Common myeloid progenitor, CD34-positive (primary cell): ENCODE results near the gene HGFAC.

Experiments
- CTCF ChIA-PET: fragments of 350-600 bp; sonication (Branson Sonifier 250); formaldehyde crosslinking; loops from one replicate; lab custom pipeline; 2021; ENCODE audit warnings: antibody characterized with exemption; lab: Charles Lee
- POLR2A ChIA-PET: fragments of 350-600 bp; sonication (Branson Sonifier 250); formaldehyde crosslinking; loops from one replicate; lab custom pipeline; 2021; ENCODE audit warnings: antibody characterized with exemption; lab: Charles Lee
- DNase-seq, 3 donors: peaks; one replicate each; pipeline versions ENCODE4 v3.0.0 to v3.0.0-alpha.2; 2013
- H3K27ac ChIP-seq, 2 experiments: 1 replicate in 1 of 2; 2 replicates in 1 of 2; pipeline ENCODE4 v1.7.0; 2013; ENCODE audit warnings: inconsistent platforms in 2 of 2, low read length in 2 of 2, mild to moderate bottlenecking in 2 of 2, low read depth in 1 of 2, moderate library complexity in 1 of 2; ENCODE audit not compliant: severe bottlenecking in 2 of 2, insufficient read depth in 1 of 2, poor library complexity in 1 of 2
- H3K27me3 ChIP-seq, 5 experiments: replicated peaks in 2 of 5; 1 replicate in 3 of 5; 2 replicates in 2 of 5; pipeline versions ENCODE4 v1.6.1 to v1.7.0; 2013; ENCODE audit warnings: low read length in 4 of 5, mild to moderate bottlenecking in 2 of 5, moderate library complexity in 2 of 5, inconsistent platforms in 1 of 5; ENCODE audit not compliant: insufficient read depth in 5 of 5, control insufficient read depth in 4 of 5
- H3K36me3 ChIP-seq, 4 experiments: 1 replicate in 2 of 4; 2 replicates in 2 of 4; pipeline versions ENCODE4 v1.6.1 to v1.7.0; 2013; ENCODE audit warnings: low read length in 3 of 4, control low read depth in 1 of 4, mild to moderate bottlenecking in 1 of 4; ENCODE audit not compliant: control insufficient read depth in 4 of 4, insufficient read depth in 4 of 4
- H3K4me1 ChIP-seq, 4 experiments: 1 replicate in 3 of 4; 2 replicates in 1 of 4; pipeline versions ENCODE4 v1.6.1 to v1.7.1; 2013; ENCODE audit warnings: low read length in 3 of 4, mild to moderate bottlenecking in 3 of 4, control low read depth in 1 of 4, inconsistent platforms in 1 of 4, moderate library complexity in 1 of 4; ENCODE audit not compliant: control insufficient read depth in 4 of 4, insufficient read depth in 4 of 4; ENCODE audit errors: control extremely low read depth in 1 of 4
- H3K4me3 ChIP-seq, 7 experiments: 1 replicate in 4 of 7; 2 replicates in 3 of 7; pipeline versions ENCODE4 v1.5.1 to v1.7.0; 2013; ENCODE audit warnings: mild to moderate bottlenecking in 7 of 7, low read length in 6 of 7, moderate library complexity in 6 of 7, inconsistent platforms in 2 of 7, low read depth in 2 of 7, control low read depth in 1 of 7; ENCODE audit not compliant: insufficient read depth in 4 of 7, control insufficient read depth in 1 of 7; ENCODE audit errors: extremely low read depth in 1 of 7
- H3K9me3 ChIP-seq, 5 experiments: 1 replicate in 4 of 5; 2 replicates in 1 of 5; pipeline versions ENCODE4 v1.6.1 to v1.7.1; 2013; ENCODE audit warnings: low read length in 4 of 5, mild to moderate bottlenecking in 2 of 5, inconsistent platforms in 1 of 5, low read depth in 1 of 5, moderate library complexity in 1 of 5; ENCODE audit not compliant: control insufficient read depth in 4 of 5, insufficient read depth in 2 of 5; ENCODE audit errors: control extremely low read depth in 1 of 5
- WGBS: methylation state at CpG from one replicate; pipeline ENCODE4 v1.1.5; 2013; ENCODE audit not compliant: insufficient coverage; 5-methylcytosine and 5-hydroxymethylcytosine counted together

The HGFAC gene

GRCh38 chr4:3465698-3466671 is 24.2 kb downstream of the HGFAC start:
- ChIA-PET CTCF (no interaction called here), POLR2A (no interaction called here)
- Histone ChIP-seq H3K27me3 (peaks cover 0 to 49% (median 7%) of the 10 kb centered on the region in 5 experiments), H3K27ac (no peak overlapping the region), H3K4me1 (peaks cover 0 to 4% (median 2%) of the 10 kb centered on the region in 4 experiments), H3K9me3 (peaks cover 0 to 2% (median 0%) of the 10 kb centered on the region in 5 experiments), H3K36me3 (no peaks in the 10 kb centered on the region), H3K4me3 (no peak overlapping the region)
- no peak for DNase-seq
- WGBS, result 77% methylated on average over 33 of the region's 41 CpGs

- Histone ChIP-seq H3K36me3 (no peaks in the 10 kb centered on the region), H3K27ac (no peak overlapping the region), H3K27me3 (peaks cover 0 to 39% (median 7%) of the 10 kb centered on the region in 5 experiments), H3K9me3 (peaks cover 0 to 2% (median 0%) of the 10 kb centered on the region in 5 experiments), H3K4me3 (no peak overlapping the region), H3K4me1 (peaks cover 0 to 4% (median 2%) of the 10 kb centered on the region in 4 experiments)
- DNase-seq, result no peak
- ChIA-PET CTCF (no interaction called here), POLR2A (no interaction called here)
- WGBS, result 85% methylated on average over 20 of the region's 40 CpGs
These were observed 25.2 kb downstream of the HGFAC start for GRCh38 chr4:3466691-3467600.

- ChIA-PET CTCF (no interaction called here), POLR2A (no interaction called here)
- Histone ChIP-seq H3K4me3 (no peak overlapping the region), H3K4me1 (peaks cover 0 to 4% (median 2%) of the 10 kb centered on the region in 4 experiments), H3K36me3 (no peaks in the 10 kb centered on the region), H3K9me3 (peaks cover 0 to 2% (median 0%) of the 10 kb centered on the region in 5 experiments), H3K27me3 (peaks cover 0 to 33% (median 2%) of the 10 kb centered on the region in 5 experiments), H3K27ac (no peak overlapping the region)
- no peak for DNase-seq
- WGBS, result 93% methylated on average over 11 of the region's 15 CpGs
These were observed 25.8 kb downstream of the HGFAC start for GRCh38 chr4:3467601-3468031.

- Histone ChIP-seq H3K4me1 (peaks cover 0 to 3% (median 0%) of the 10 kb centered on the region in 4 experiments), H3K36me3 (no peaks in the 10 kb centered on the region), H3K4me3 (no peak overlapping the region), H3K27me3 (peaks cover 0 to 28% (median 0%) of the 10 kb centered on the region in 5 experiments), H3K9me3 (peaks cover 0 to 2% (median 0%) of the 10 kb centered on the region in 5 experiments), H3K27ac (no peak overlapping the region)
- POLR2A ChIA-PET, result no interaction called here
- no peak for DNase-seq
- CTCF ChIA-PET, result no interaction called here
- 96% methylated on average over 10 of the region's 10 CpGs for WGBS
These were observed 26.4 kb downstream of the HGFAC start for GRCh38 chr4:3468154-3468553.

GRCh38 chr4:3468804-3469203 is 27.0 kb downstream of the HGFAC start:
- Histone ChIP-seq H3K27me3 (peaks cover 0 to 26% (median 0%) of the 10 kb centered on the region in 5 experiments), H3K4me3 (no peak overlapping the region), H3K4me1 (no peaks in the 10 kb centered on the region), H3K36me3 (no peaks in the 10 kb centered on the region), H3K9me3 (peaks cover 0 to 2% (median 0%) of the 10 kb centered on the region in 5 experiments), H3K27ac (no peak overlapping the region)
- ChIA-PET POLR2A (no interaction called here), CTCF (interaction anchor here (2.7 kb wide), 1 partner anchor 12 kb away, joined by 20 read pairs; no protein-coding TSS in a partner anchor)
- DNase-seq, result no peak
- WGBS, result 98% methylated on average over 9 of the region's 11 CpGs

GRCh38 chr4:3469386-3470243 is 27.8 kb downstream of the HGFAC start:
- 89% methylated on average over 29 of the region's 31 CpGs for WGBS
- CTCF ChIA-PET, result interaction anchor here (2.7 kb wide), 1 partner anchor 11 kb away, joined by 20 read pairs; no protein-coding TSS in a partner anchor
- Histone ChIP-seq H3K36me3 (no peaks in the 10 kb centered on the region), H3K4me1 (no peaks in the 10 kb centered on the region), H3K27ac (no peak overlapping the region), H3K4me3 (no peak overlapping the region), H3K9me3 (peaks cover 0 to 2% (median 0%) of the 10 kb centered on the region in 5 experiments), H3K27me3 (peaks cover 0 to 18% (median 0%) of the 10 kb centered on the region in 5 experiments)
- POLR2A ChIA-PET, result no interaction called here
- DNase-seq, result no peak
